ENCODE data around the gene TMC8. TPM values are rescaled to one million over a fixed set of nuclear protein-coding genes. Genes with fewer than 3 reads are reported as not detected.
"Not testable (repeated sequence)": the region's sequence is repeated elsewhere in the genome, so short reads cannot be mapped to it uniquely, and the experiment has no call there.

Gene TMC8
- total and polyA plus RNA-seq, 8 donors = 1.6 to 19.8 (median 4.3) TPM

GRCh38 chr17:78168903-78169793, 38.6 kb downstream of the TMC8 start:
- H3K4me1 ChIP-seq = peaks cover 51 to 62% (median 61%) of the 10 kb centered on the region in 4 donors
- WGBS, 5 donors = 0 to 7% (median 6%) methylated on average over 5 to 38 of the region's 38 CpGs
- peak overlapping the region; percentile 73 to 97 (median 92) for H3K4me3 ChIP-seq
- H3K36me3 ChIP-seq = peaks cover 6 to 24% (median 21%) of the 10 kb centered on the region in 4 donors
- peak overlapping the region; percentile 90 to 97 (median 93) for H3K27ac ChIP-seq
- intact Hi-C loops (cut with DNase I; ENCODE audit: low total_unique reads) = no loop called here
- H3K9me3 ChIP-seq = no peaks in the 10 kb centered on the region
- H3K27me3 ChIP-seq = no peaks in the 10 kb centered on the region
- TF ChIP-seq EP300 (IDR thresholded peaks at IDR 0.05) (no peak), POLR2AphosphoS5 (IDR thresholded peaks at IDR 0.05) (no peak), POLR2A (IDR thresholded peaks at IDR 0.05) (no peak)
- peak; percentile 72 to 80 for DNase-seq

GRCh38 chr17:78170692-78171590, 40.4 kb downstream of the TMC8 start:
- TF ChIP-seq EP300 (IDR thresholded peaks at IDR 0.05) (no peak), POLR2AphosphoS5 (IDR thresholded peaks at IDR 0.05) (no peak), POLR2A (IDR thresholded peaks at IDR 0.05) (no peak), CTCF (IDR thresholded peaks at IDR 0.05) (no peak)
- no peak for DNase-seq
- 71 to 79% (median 74%) methylated on average over 30 to 31 of the region's 31 CpGs for WGBS, 5 donors
- H3K9me3 ChIP-seq = no peaks in the 10 kb centered on the region
- peak overlapping the region in 1 of 4 donors; percentile 10 for H3K4me3 ChIP-seq
- H3K36me3 ChIP-seq = peaks cover 6 to 24% (median 21%) of the 10 kb centered on the region in 4 donors
- H3K4me1 ChIP-seq = peaks cover 69 to 77% (median 74%) of the 10 kb centered on the region in 4 donors
- no peaks in the 10 kb centered on the region for H3K27me3 ChIP-seq
- intact Hi-C loops (cut with DNase I; ENCODE audit: low total_unique reads) = no loop called here
- peak overlapping the region; percentile 5 to 97 (median 93) for H3K27ac ChIP-seq

- H3K4me1 ChIP-seq = peaks cover 76 to 85% (median 81%) of the 10 kb centered on the region in 4 donors
- peaks cover 6 to 24% (median 21%) of the 10 kb centered on the region in 4 donors for H3K36me3 ChIP-seq
These were observed 41.1 kb downstream of the TMC8 start for GRCh38 chr17:78171591-78172248.

GRCh38 chr17:78172249-78173051, 41.9 kb downstream of the TMC8 start:
- H3K27ac ChIP-seq = peak overlapping the region; percentile 73 to 97 (median 93)
- H3K4me3 ChIP-seq = peak overlapping the region in 2 of 4 donors; percentile 10 to 33
- peaks cover 82 to 91% (median 87%) of the 10 kb centered on the region in 4 donors for H3K4me1 ChIP-seq
- TF ChIP-seq POLR2AphosphoS5 (IDR thresholded peaks at IDR 0.05) = peak in 2 of 3 donors; percentile 54
- TF ChIP-seq CTCF (IDR thresholded peaks at IDR 0.05) = no peak
- no peak for TF ChIP-seq EP300 (IDR thresholded peaks at IDR 0.05)
- H3K9me3 ChIP-seq = no peaks in the 10 kb centered on the region
- 22 to 40% (median 29%) methylated on average over 14 to 19 of the region's 19 CpGs for WGBS, 5 donors
- DNase-seq = peak; percentile 73 to 83
- H3K36me3 ChIP-seq = peaks cover 6 to 24% (median 21%) of the 10 kb centered on the region in 4 donors
- intact Hi-C loops (cut with DNase I; ENCODE audit: low total_unique reads) = no loop called here
- no peaks in the 10 kb centered on the region for H3K27me3 ChIP-seq

More at GRCh38 chr17:78171591-78172248, 41.1 kb downstream of the TMC8 start:
- 66 to 73% (median 68%) methylated on average over 15 to 19 of the region's 19 CpGs for WGBS, 5 donors
- intact Hi-C loops (cut with DNase I; ENCODE audit: low total_unique reads); H3K27me3 ChIP-seq; H3K9me3 ChIP-seq; DNase-seq: not testable (repeated sequence)
- peak overlapping the region; percentile 73 to 97 (median 93) for H3K27ac ChIP-seq
- peak overlapping the region in 2 of 4 donors; percentile 10 to 33 for H3K4me3 ChIP-seq

Measured in stomach (tissue), 9 donors.